Suprapubic skin (tissue), 2 donors: Measurements from ENCODE around the gene MAP7D1.

Source experiments
- EP300 ChIP-seq: sonication (generic); formaldehyde crosslinking; IDR thresholded peaks from one replicate; pipeline ENCODE4 v1.6.1; 2017; ENCODE audit warnings: antibody characterized with exemption
- POLR2A ChIP-seq, 2 donors: fragments of 450-650 bp; IDR thresholded peaks; one replicate each; pipeline ENCODE4 v1.6.1; 2017; ENCODE audit warnings: antibody characterized with exemption in 2 of 2, mild to moderate bottlenecking in 2 of 2, moderate library complexity in 2 of 2

GRCh38 chr1:36139521-36139920, 16.4 kb upstream of the MAP7D1 start:
- no peak for TF ChIP-seq EP300
- no peak for TF ChIP-seq POLR2A (IDR thresholded peaks at IDR 0.05)
